ENCODE results near the gene EGFLAM.

The EGFLAM gene

DNA sequence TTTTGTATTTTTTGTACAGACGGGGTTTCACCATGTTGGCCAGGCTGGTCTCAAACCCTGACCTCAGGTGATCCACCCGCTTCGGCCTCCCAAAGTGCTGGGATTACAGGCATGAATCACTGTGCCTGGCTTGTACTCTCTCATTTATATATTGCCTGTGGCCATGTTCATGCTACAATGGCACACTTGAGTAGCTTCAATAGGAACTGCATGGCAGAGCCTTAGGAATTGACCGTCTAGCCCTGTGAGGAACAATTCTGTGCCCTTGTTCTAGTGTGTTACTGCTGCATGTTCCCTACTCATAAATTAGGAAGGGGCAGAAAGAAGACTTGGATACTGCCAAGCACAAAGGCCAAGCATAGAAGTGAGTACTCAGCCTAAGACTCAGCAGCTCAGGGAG, 193.8 kb downstream of the EGFLAM start:
- no peak for DNase-seq

DNA sequence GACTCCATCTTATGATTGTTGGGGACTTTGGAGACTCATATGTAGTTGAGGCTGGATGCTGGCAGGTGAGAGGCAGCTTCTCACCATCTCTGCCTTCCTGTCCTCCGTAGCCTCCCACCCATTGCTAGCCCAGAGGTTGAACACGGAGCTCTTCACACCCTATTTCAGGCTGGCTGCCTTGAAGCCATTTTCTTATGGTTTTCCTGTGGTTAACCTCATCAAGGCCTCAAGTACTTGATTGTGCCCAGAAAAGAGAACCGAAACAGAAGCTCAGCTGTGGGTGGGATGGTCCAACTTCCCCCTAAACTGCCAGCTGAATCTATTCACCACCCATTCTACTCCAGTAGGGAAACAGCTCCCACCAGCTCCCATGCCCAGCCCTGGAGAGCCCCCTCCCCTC, 195.1 kb downstream of the EGFLAM start:
- DNase-seq: no peak

DNA sequence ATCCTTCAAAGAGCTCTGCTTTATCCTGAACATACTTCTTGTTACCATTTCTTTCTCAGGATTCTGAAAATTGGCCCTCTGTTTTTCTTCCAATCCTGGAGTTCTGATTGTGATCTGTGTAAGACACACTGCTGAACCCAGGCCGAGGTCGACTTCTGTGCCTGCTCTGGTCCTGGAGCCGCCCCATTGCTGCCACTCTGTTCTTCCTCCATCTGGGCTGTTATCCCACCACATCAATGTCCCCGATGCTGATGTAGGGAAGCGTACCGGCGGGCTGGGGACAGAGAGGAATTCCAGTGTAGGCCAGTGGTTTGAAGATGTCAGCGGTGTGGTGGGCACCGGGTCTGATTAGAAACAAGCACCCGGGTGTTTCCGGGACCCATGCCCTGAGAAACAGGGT, 195.6 kb downstream of the EGFLAM start:
- DNase-seq: no peak

DNA sequence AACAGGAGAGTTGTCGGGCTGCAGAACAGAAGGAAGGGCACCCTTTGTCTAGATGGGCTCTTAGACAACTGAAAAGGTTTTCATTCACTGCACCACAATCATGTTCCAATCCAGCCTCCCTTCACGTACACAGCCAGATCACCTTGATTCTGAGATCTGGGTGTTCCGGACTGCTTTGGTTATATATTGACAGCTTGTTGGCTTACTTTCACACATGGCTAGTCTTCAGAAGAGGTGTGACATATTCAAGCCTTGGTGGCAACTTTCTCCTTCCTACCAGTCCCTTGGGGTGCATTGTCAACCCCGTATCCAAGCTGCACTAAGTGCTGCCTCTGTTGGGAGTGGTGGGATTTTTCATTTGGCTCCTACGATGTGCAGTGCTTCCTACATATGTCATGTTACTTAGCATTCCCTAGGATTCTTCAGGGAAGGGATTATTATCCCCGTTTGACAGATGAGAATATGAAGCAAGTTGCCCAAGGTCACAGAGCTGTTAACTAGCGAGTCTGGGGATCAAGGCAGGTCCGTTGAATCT, 197.5 kb downstream of the EGFLAM start:
- no peak for DNase-seq

DNA sequence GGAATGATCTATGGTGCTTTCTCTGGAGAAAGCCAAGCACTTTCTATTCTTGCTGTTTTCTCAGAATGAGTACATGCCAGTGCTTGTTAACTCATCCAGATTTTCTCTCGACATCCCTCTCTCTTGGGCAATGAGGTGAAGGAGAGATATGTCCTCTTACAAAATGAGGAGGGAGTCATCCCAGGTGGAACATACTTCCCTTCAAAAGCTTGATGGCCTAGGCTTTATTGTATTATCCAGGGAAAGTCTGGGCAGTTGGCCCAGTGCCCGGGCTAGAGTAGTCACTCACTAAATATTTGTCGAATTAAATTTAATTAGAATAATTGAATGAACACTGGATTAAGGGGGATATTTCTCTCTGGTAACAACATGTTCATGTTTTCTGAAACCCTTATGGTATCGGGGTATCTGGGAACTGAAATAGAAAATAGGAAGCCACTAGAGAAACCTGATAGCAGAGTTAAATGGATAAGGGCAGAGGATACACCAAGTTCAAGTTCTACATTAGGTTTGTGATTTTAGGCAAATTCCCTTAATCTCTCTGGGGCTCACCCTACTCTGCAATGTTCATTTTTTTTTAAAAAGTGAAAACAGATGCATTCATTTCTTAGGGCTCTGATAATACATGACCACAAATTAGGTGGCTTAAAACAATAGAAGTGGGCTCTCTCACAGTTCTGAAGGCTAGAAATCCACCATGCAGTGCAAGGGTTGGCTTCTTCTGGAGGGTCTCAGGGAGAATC, 198.5 kb downstream of the EGFLAM start:
- no peak for DNase-seq

DNA sequence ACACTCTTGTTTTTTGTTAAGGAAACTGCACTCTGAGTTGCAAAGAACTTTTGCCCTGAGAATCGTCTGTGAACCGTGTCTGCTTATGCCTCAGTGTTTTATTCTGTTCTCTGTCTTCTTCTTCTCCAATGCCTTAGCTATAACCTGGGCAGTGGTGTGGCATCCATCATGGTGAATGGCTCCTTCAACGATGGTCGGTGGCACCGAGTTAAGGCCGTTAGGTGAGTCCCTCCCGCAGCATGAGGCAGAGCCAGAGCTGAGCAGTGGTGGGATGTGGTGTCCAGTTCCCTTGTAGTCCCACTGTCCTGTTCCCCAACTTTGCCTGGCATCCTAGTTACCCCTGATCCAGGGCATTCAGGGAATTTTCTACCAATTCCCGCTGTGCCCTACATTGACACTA, 199.8 kb downstream of the EGFLAM start:
- no peak for DNase-seq

DNA sequence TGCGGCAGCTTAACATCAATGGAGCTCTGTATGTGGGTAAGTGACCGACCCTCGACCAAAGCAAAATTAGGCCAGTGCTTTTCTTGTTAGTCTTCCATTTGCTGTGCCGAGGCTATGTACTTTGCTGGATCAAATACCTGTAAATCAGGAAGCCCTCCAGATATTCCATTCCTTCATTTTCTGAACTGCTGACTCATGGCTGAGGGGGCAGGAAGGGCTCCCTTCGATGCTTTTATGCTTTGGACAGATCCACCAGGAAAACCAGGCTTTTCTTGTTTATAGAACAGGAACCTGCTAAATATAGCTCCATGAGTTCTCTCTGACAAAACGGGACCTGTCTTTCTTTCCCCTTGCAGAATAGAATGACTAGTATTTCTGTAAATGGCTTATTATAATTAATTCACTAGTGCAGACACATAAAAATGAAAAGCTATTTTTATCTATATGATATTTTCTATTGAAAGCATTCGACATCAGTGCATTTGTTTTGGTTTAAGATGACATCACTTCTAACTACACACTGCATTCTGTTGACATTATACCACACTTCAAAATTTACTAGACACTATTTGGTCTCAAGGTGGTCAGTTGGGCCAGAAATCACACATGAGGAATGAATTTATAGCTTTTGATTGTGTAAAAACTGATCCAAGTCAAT, 204.7 kb downstream of the EGFLAM start:
- no peak for DNase-seq

DNA sequence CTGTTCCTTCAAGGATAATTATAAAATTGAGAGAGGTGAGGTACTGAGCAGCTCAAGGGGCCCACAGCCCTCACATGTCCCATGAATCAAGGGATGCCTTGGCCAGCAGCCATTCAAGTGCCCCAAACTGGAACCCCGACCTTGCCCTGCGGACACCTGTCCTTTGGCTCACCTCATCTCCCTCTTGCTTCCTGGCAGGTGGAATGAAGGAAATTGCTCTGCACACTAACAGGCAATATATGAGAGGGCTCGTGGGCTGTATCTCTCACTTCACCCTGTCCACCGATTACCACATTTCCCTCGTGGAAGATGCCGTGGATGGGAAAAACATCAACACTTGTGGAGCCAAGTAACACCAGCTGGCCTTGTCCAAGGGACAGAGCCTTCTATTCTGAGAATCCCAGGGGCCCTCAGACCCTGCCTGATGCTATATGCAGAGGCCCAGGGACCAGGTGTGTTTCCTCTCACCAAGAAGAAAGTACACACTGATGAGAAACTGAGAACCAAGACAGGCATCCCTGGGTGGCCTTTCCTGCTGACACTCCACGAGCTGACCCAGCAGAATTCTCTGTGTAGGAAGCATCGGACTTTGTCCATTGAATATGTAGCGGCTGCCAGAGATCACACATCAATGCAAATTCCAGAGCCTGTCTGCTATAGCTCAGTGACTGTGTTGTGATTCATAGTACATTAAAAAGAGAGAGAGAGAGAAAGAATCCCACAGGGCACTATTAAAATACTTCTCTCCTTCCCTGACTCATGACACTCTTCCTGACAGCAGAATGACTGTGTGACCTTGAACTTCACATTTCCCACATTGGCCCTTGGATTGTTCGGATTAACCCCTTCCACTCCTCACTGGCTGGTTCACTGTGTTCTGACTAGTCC, 205.5 kb downstream of the EGFLAM start:
- no peak for DNase-seq

DNA sequence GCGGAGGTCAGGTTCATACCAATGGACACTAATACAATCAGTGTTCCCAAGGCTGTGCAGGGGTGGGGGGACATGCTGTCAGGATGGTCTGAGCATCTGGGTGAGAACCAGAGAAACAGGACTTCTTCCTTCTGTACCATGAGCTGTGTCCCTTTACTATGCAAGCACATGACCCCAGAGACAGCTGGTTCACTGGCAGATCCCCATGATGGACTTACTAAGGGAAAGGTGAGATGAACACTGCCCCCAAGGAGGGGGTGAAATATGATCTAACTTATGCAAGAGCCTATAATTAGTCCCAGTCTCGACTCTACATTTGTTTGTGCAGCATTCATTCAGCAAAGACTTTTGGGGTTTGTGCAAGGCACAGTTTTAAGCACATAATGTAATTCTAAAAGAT, 206.7 kb downstream of the EGFLAM start:
- no peak for DNase-seq

DNA sequence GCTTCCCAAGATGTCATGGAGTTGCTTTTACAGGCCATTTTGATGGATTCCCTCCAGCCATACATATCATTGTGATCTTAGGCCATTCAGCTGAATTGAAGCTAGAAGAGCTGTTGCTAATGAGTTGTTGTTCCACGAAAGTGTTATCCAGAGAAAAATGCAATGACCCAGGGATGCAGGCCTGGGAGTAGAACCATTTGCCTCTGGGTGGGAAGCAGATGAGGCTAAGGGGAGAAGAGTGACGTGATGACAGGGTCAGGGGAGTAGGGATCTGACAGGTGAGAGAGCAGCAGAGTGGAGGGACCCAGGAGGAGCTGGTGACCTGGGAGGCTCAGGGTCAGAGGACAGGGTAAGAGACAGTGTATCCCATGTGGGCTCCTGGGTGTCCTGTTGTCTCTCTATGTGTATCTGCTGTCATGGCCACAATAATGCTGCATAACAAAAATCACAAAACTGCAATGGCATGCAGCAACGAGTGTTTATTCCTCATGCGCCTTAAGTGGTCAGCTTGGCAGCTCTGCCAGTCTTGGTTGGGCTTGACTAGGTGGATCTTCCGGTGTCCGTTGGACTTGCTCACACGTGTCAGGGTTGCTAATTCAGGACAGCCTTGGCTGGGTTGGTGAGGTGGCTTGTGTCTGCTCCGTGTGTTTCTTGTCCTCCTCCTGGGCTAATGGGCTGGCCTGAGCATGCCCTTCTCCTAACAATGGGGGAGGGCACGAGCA, 207.5 kb downstream of the EGFLAM start:
- DNase-seq: no peak

DNA sequence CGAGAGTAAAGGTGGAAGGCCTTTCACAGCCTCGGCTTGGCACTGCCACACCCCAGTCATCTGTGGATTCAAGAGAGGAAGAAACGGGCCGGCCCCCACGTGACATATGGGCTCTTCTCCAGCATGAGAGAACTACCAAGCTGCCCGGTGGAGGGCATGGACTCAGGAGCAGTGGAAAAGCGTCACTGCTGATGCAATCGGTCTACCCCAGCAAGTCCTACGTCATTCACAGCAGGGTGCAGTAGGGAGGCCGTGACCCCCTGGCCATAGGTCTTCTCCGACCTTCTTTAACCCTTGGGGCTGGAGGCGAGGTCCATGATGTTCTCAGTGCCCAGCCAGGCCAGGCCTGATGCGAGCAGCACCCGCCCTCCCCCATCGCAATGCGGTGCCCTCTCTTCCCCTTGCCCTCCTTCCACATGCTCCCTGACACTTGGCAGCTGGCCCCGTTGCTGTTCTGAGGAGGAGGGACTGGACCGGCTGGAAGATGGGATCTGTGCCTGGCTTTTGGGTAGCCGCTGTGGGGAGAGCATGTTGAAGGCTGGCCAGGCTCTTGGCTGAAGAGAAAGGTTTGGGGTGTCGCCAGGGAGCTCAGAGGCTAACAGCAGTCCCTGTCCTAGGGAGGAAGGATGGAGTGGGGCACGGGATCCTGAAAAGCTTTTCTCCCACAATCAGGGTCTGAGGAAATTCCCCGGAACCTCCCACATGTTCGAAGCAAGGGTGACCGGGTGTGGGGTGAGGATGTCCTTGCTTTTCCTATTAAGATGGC, 208.2 kb downstream of the EGFLAM start:
- DNase-seq: no peak

DNA sequence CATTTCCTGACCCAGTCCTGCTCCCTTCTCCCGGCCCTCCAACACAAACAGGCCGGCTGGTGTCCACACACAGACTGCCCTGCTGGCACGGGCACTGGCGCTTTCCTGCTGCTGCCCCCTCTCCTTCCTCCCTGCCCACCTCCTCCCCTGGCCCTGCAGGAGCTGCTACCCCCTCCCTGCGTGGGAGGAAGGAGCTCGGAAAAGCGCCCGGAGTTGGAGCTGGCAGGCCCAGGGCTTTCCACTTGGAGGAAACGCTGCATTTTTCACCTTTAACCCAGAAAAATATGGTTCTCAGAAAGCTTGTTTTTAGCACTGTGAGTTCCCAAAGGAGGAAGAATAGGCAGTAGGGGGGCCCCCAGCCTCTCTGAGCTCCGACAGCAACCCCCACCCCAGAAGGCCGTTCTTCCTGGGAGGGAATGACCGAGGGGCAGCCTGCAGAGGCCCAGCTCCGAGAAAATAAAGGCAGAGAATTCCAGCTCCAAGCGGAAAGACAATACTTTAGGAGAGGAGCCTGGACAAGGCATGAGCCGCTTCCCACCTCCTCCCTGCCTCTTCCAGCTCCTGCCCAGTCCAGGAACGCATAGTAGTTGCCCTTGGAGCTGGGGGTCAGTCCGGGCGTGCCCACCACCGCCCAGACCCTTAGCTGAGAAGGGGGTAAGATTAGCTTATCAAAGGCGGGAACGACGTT, 209.1 kb downstream of the EGFLAM start:
- no peak for DNase-seq

DNA sequence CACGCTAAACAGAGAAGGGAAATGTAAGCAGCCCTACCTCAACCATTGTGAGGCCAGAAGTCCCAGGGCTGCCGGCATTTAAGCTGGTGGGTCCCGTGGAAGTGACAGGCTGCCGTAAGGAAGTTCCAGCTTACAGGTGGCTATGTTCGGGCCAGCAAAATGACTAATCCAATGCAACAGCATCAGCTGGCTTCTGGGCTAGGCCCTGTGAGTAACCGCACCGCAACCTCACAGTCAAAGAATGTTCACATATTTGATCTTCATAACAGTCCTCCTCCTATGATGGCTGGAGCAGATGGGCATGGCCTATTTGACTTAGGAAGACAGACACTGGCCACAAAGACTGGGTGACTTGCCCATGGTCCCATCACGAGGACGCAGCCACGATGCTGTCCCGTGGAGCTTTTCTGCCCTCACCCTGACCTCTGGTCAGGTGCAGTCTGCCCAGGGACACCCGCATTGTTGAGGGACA, 209.9 kb downstream of the EGFLAM start:
- no peak for DNase-seq

DNA sequence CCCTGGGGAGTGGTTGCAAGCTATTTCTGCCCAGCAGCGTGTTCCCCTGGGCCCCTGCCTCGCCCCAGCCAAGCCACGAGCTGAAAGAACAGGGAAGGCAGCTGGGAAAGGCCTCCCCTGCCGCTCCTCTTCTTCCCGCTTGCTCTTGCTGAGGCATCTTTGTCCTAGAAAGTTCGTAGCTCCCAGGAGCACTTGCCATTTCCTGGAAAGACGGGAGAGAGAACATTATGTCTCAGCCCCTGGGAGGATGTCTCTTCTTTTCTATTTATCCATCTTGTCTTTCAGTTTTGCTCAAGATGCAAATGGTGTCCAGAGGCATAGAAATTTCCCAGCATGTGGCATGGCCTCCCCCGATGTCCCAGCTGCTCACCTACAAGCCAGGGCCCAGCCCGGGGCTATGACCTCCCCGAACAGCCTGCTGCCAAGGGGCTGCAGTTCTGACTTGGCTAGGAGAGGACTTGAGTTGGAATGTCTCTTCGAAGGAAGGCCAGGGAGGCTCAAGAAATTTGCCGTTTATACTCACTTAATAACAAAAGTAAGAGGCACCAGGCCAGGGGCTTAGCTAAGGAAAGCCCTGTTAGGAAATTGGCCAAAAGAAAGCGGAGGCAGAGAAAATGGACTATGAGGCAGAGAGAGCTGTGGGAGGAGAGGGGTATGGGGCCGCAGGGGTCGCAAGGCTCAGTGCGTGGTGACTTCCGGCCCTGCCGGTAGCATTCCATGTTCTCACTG, 210.8 kb downstream of the EGFLAM start:
- no peak for DNase-seq

DNA sequence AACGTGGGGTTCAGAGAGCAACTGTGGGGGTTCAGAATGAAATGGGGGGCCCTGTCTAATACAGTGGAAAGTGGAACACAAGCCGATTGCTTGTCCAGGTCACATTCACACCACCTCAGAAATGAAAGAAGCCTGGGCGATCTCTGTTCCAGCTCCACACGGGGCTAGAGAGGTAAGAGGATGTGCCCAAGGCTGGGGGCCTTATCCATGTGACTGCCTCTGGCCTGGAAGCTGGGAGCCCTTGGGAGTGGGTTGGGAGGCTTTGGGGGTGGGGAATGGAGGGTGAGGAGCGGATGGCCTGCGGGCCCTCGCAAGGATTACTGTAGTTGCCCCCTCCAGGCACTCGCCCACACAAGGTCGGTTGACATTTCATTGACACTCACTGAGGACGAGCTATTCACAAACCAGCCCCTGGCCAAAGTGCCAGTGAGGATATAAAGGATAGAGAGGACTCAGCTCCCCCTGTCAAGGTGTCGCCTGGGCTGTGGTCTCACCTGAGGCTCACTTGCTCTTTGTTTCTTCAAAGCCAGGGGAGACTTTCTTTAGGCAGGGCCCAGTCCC, 211.4 kb downstream of the EGFLAM start:
- DNase-seq: no peak

DNA sequence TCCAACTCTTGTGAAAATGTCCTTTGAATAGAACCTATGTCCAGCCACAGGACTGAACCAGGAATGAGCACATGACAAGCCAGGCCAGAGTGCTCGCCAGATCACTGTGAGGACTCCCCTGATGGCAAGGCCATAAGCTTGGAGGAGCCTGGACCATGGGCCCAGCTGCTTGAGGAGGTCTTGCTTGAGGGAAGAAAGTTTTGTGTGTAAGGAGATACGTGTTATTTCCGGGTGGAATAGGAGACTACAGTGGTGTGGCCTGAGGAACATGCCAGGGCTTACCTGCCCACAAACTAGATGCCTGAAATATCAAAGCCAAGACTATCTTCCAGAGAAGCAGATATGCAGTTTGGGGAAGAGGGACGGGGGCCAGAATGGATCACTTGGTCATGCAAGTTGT, 213.3 kb downstream of the EGFLAM start:
- DNase-seq: no peak

DNA sequence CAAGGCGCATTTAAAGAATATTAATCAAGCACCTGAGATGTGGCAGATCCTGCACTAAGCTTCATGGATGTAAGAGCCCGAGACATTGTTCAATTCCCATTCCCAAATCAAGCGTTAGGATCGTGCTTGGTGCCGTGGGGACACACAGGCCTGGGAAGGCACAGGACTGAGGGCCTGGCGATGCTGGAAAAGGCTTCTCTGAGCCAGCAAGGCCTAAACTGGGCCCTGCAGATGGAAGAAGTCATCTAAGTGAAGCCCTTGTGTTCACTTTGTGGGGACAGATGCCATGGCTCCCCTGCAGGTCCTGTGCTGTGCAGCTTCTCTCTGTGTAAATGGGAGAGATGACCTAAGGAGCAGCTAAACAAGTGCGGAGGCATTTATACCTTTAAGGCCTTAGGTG, 214.2 kb downstream of the EGFLAM start:
- DNase-seq: no peak

DNA sequence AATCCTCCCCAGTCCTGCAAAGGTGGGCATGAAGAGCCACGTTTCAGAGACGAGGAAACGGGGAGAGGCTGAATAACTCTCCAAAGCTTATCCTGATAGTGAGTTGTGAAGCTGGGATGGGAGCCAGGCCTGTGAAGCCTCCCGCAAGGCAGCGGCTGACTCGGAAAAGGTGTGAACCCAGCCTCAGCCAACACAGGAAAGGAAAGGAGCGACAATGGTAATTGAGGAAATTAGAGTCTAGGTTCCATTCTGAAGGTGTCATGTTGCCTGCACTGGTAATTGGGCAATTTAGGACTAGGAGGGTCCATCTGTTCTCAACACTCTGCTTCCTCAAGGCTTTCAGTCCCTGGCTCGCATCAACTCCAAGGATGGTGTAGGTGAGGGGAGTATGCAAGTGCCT, 214.6 kb downstream of the EGFLAM start:
- DNase-seq: no peak

DNA sequence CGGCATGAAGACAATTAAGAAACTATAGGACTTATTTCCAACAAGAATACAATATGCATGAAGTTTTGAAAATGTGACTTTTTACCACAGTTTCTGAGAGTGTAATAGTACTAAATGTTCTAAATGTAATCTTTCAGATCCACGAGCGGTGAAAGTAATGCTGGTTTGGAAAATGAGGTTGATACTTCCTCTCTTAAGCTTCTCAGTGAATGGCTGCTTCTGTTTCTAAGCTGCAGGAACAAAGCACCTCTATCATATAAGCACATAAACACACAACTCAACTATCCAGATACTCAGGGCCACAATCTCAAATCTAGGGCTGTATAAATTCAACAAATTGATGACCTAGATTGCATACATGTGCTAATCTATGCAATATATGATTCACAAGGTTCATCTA, 219.8 kb downstream of the EGFLAM start:
- DNase-seq: no peak

DNA sequence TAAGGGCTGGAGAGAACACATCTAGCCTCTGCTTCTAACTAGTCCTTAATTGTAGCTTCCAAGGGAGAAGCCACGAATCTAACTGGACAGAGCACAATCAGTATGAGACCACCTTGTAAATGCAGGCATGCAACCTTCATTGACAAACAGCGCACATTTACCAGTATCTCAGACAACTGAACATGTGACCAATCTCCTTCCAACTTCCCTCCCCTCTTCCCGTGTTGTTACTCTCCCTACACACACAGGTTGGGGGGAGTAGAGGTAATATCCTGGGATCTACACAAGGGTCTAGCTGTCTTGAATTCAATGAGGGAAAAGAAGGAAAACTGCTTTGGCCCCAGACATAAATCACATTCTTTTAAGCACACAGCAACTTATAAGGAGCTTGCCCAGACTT, 220.5 kb downstream of the EGFLAM start:
- no peak for DNase-seq
